IPS DF 6.9 (cell line): ENCODE measurements around the gene NFAM1.
A peak's percentile ranks its signal among the peaks of the same experiment; 100 is the strongest.

Experiments used
- DNase-seq: peaks from one replicate; pipeline ENCODE4 v3.0.0-alpha.2; 2013; ENCODE audit warnings: low read depth, low spot score
- H3K27ac ChIP-seq: one replicate; pipeline ENCODE4 v1.5.1; 2013; ENCODE audit warnings: low read length, control low read depth
- H3K27me3 ChIP-seq: 2 replicates; pipeline ENCODE4 v1.6.1; 2013; ENCODE audit warnings: mild to moderate bottlenecking, low read length; ENCODE audit not compliant: control insufficient read depth, insufficient read depth
- H3K36me3 ChIP-seq: 2 replicates; pipeline ENCODE4 v1.6.1; 2013; ENCODE audit warnings: low read length; ENCODE audit not compliant: control insufficient read depth, insufficient read depth
- H3K4me1 ChIP-seq: 2 replicates; pipeline ENCODE4 v1.6.1; 2013; ENCODE audit warnings: low read length; ENCODE audit not compliant: control insufficient read depth, insufficient read depth
- H3K4me3 ChIP-seq: 2 replicates; pipeline ENCODE4 v1.5.1; 2013; ENCODE audit warnings: mild to moderate bottlenecking, low read length
- H3K9me3 ChIP-seq: 2 replicates; pipeline ENCODE4 v1.6.1; 2013; ENCODE audit warnings: low read length, inconsistent platforms; ENCODE audit not compliant: control insufficient read depth, insufficient read depth
- WGBS: extraction: QIAGEN DNeasy Blood & Tissue Kit; methylation state at CpG from one replicate; pipeline ENCODE4 v1.1.7; 2013; ENCODE audit warnings: mixed read lengths, missing lambda C conversion rate; ENCODE audit not compliant: insufficient read length, insufficient coverage; 5-methylcytosine and 5-hydroxymethylcytosine counted together

Gene NFAM1

GRCh38 chr22:42452916-42453315, 20.7 kb upstream of the NFAM1 start:
- no peak for DNase-seq
- H3K36me3 ChIP-seq = no peaks in the 10 kb centered on the region

GRCh38 chr22:42452456-42452855, 20.3 kb upstream of the NFAM1 start:
- no peaks in the 10 kb centered on the region for H3K36me3 ChIP-seq
- no CpG with 5 or more reads among the region's 11 CpGs for WGBS
- no peaks in the 10 kb centered on the region for H3K4me1 ChIP-seq
- no peaks in the 10 kb centered on the region for H3K9me3 ChIP-seq
- no peak overlapping the region for H3K4me3 ChIP-seq
- no peak overlapping the region for H3K27ac ChIP-seq
- DNase-seq = no peak
- no peaks in the 10 kb centered on the region for H3K27me3 ChIP-seq

More at GRCh38 chr22:42452916-42453315, 20.7 kb upstream of the NFAM1 start:
- Histone ChIP-seq H3K9me3 (no peaks in the 10 kb centered on the region), H3K27ac (no peak overlapping the region), H3K27me3 (no peaks in the 10 kb centered on the region), H3K4me1 (no peaks in the 10 kb centered on the region), H3K4me3 (no peak overlapping the region)
- WGBS = no CpG with 5 or more reads among the region's 6 CpGs

GRCh38 chr22:42451499-42452145, 19.4 kb upstream of the NFAM1 start:
- DNase-seq = no peak
- Histone ChIP-seq H3K27ac (no peak overlapping the region), H3K9me3 (no peaks in the 10 kb centered on the region), H3K36me3 (no peaks in the 10 kb centered on the region), H3K4me3 (no peak overlapping the region), H3K27me3 (no peaks in the 10 kb centered on the region), H3K4me1 (no peaks in the 10 kb centered on the region)
- no CpG with 5 or more reads among the region's 11 CpGs for WGBS

- Histone ChIP-seq H3K4me3 (no peak overlapping the region), H3K27me3 (no peaks in the 10 kb centered on the region), H3K9me3 (no peaks in the 10 kb centered on the region), H3K4me1 (no peaks in the 10 kb centered on the region), H3K27ac (no peak overlapping the region), H3K36me3 (no peaks in the 10 kb centered on the region)
- DNase-seq = no peak
- no CpG with 5 or more reads among the region's 6 CpGs for WGBS
These were observed 18.7 kb upstream of the NFAM1 start for GRCh38 chr22:42450862-42451261.

GRCh38 chr22:42446151-42446550, 13.9 kb upstream of the NFAM1 start:
- DNase-seq = no peak
- H3K4me1 ChIP-seq = peaks cover 3% of the 10 kb centered on the region; the same call in 1 of the 2 replicates
- H3K27me3 ChIP-seq = no peaks in the 10 kb centered on the region
- H3K27ac ChIP-seq = no peak overlapping the region
- H3K4me3 ChIP-seq = no peak overlapping the region
- WGBS = no CpG with 5 or more reads among the region's 13 CpGs
- no peaks in the 10 kb centered on the region for H3K9me3 ChIP-seq
- H3K36me3 ChIP-seq = no peaks in the 10 kb centered on the region

- Histone ChIP-seq H3K36me3 (no peaks in the 10 kb centered on the region), H3K4me1 (peaks cover 12% of the 10 kb centered on the region), H3K4me3 (peak overlapping the region; percentile 36; the same call in 1 of the 2 replicates), H3K27me3 (no peaks in the 10 kb centered on the region), H3K27ac (no peak overlapping the region), H3K9me3 (no peaks in the 10 kb centered on the region)
- DNase-seq = peak; percentile 82
- WGBS = no CpG with 5 or more reads among the region's 28 CpGs
These were observed 12.1 kb upstream of the NFAM1 start for GRCh38 chr22:42444077-42444904.

GRCh38 chr22:42443240-42444076, 11.3 kb upstream of the NFAM1 start:
- no peak overlapping the region for H3K27ac ChIP-seq

GRCh38 chr22:42442748-42443147, 10.5 kb upstream of the NFAM1 start:
- peaks cover 13% of the 10 kb centered on the region for H3K4me1 ChIP-seq
- H3K36me3 ChIP-seq = no peaks in the 10 kb centered on the region
- no peak for DNase-seq
- H3K4me3 ChIP-seq = no peak overlapping the region
- H3K9me3 ChIP-seq = no peaks in the 10 kb centered on the region
- WGBS = no CpG with 5 or more reads among the region's 4 CpGs
- H3K27ac ChIP-seq = no peak overlapping the region
- no peaks in the 10 kb centered on the region for H3K27me3 ChIP-seq

More at GRCh38 chr22:42443240-42444076, 11.3 kb upstream of the NFAM1 start:
- peaks cover 12% of the 10 kb centered on the region for H3K4me1 ChIP-seq
- no peaks in the 10 kb centered on the region for H3K36me3 ChIP-seq
- H3K9me3 ChIP-seq = no peaks in the 10 kb centered on the region
- H3K4me3 ChIP-seq = no peak overlapping the region
- no peak for DNase-seq
- H3K27me3 ChIP-seq = no peaks in the 10 kb centered on the region
- WGBS = no CpG with 5 or more reads among the region's 6 CpGs

GRCh38 chr22:42440728-42441127, 8.5 kb upstream of the NFAM1 start:
- Histone ChIP-seq H3K27me3 (no peaks in the 10 kb centered on the region), H3K27ac (no peak overlapping the region), H3K9me3 (no peaks in the 10 kb centered on the region), H3K4me3 (no peak overlapping the region), H3K36me3 (no peaks in the 10 kb centered on the region), H3K4me1 (peaks cover 13% of the 10 kb centered on the region)
- no CpG with 5 or more reads among the region's 15 CpGs for WGBS
- no peak for DNase-seq
